GM12878 (cell line): ENCODE data around the gene RNF130. TPM values are rescaled to one million over a fixed set of nuclear protein-coding genes. Genes with fewer than 3 reads are reported as not detected.

Source experiments
- ATAC-seq: fragments of 200-7000 bp; cut with Tn5 transposase; 3 replicates; pipeline ENCODE4 v1.9.1; 2020; ENCODE audit warnings: mild to moderate bottlenecking, moderate library complexity
- BruUV-seq: library from RNA; stranded (reverse); fragments of 400-500 nt; replicated peaks from 2 replicates; lab custom pipeline; 2021; lab: Mats Ljungman, UMichigan
- CTCF ChIA-PET: fragments of 300-600 bp; sonication (Branson Sonifier 250); formaldehyde crosslinking; extraction: SDS; loops from one replicate; lab custom pipeline; 2021; ENCODE audit warnings: inconsistent platforms; lab: Yijun Ruan, JAX
- POLR2A ChIA-PET: fragments of 350-600 bp; formaldehyde crosslinking; extraction: SDS; loops from one replicate; lab custom pipeline; 2021; ENCODE audit warnings: inconsistent platforms; lab: Charles Lee
- RAD21 ChIA-PET: fragments of 300-600 bp; sonication (Branson Sonifier 250); formaldehyde crosslinking; loops from one replicate; lab custom pipeline; 2023; ENCODE audit warnings: antibody characterized with exemption; ENCODE audit not compliant: unreplicated experiment; lab: Charles Lee
- SMC1A ChIA-PET: fragments of 300-600 bp; sonication (Branson Sonifier 250); formaldehyde crosslinking; loops from one replicate; lab custom pipeline; 2023; ENCODE audit not compliant: unreplicated experiment, uncharacterized antibody; lab: Charles Lee
- DNase-seq: peaks from one replicate; pipeline ENCODE4 v3.0.0-alpha.2; 2011; ENCODE audit warnings: low read depth, low spot score
- FAIRE-seq: peaks from 3 replicates; lab custom pipeline; 2011; peaks lifted over from hg19 to GRCh38; lab: Jason Lieb, UNC
- H2AFZ ChIP-seq: 2 replicates; pipeline ENCODE4 v1.6.0; 2011; ENCODE audit warnings: low read depth, low read length, control low read depth; ENCODE audit not compliant: control insufficient read depth
- H3K27ac ChIP-seq: 2 replicates; pipeline ENCODE4 v1.5.1; 2011; ENCODE audit warnings: control low read depth; ENCODE audit not compliant: control insufficient read depth, insufficient read depth
- H3K27me3 ChIP-seq, 2 experiments: replicated peaks in 1 of 2; 2 replicates each; pipeline versions ENCODE4 v1.6.0 to v1.6.1; 2011; ENCODE audit warnings: low read length in 1 of 2; ENCODE audit not compliant: control insufficient read depth in 2 of 2, insufficient read depth in 2 of 2
- H3K36me3 ChIP-seq, 2 experiments: 2 replicates each; pipeline ENCODE4 v1.5.1; 2011; ENCODE audit warnings: low read length in 1 of 2; ENCODE audit not compliant: control insufficient read depth in 2 of 2, insufficient read depth in 2 of 2
- H3K4me1 ChIP-seq: 2 replicates; pipeline ENCODE4 v1.6.1; 2011; ENCODE audit warnings: mild to moderate bottlenecking, low read length, moderate library complexity, mixed read lengths; ENCODE audit not compliant: control insufficient read depth, insufficient read depth
- H3K4me2 ChIP-seq: 2 replicates; pipeline ENCODE4 v1.6.0; 2011; ENCODE audit warnings: control low read depth; ENCODE audit not compliant: control insufficient read depth, insufficient read depth
- H3K4me3 ChIP-seq: fragments of 200-600 bp; sonication (generic); 2 replicates; pipeline ENCODE4 v1.5.1; 2016
- H3K79me2 ChIP-seq: 2 replicates; pipeline ENCODE4 v1.6.0; 2011; ENCODE audit warnings: low read length; ENCODE audit not compliant: control insufficient read depth, insufficient read depth
- H3K9ac ChIP-seq: 2 replicates; pipeline ENCODE4 v1.8.0; 2011; ENCODE audit warnings: low read length, control low read depth, mixed read lengths; ENCODE audit not compliant: control insufficient read depth, insufficient read depth
- H3K9me3 ChIP-seq: replicated peaks from 3 replicates; pipeline ENCODE4 v1.5.1; 2011; ENCODE audit warnings: mild to moderate bottlenecking, low read length; ENCODE audit not compliant: control insufficient read depth, insufficient read depth
- H4K20me1 ChIP-seq: 2 replicates; pipeline ENCODE4 v1.6.0; 2011; ENCODE audit not compliant: control insufficient read depth, insufficient read depth
- BACH1 ChIP-seq: fragments of 450-650 bp; IDR thresholded peaks from 2 replicates; pipeline ENCODE4 v1.6.1; 2017; ENCODE audit warnings: mild to moderate bottlenecking, borderline replicate concordance
- E2F4 ChIP-seq: IDR thresholded peaks from 2 replicates; pipeline ENCODE4 v1.6.1; 2012; ENCODE audit warnings: low read depth, low read length, improper control_type of control experiment
- EGR1 ChIP-seq, 2 experiments: IDR thresholded peaks; 1 replicate in 1 of 2; 2 replicates in 1 of 2; pipeline ENCODE4 v1.6.1; 2011 to 2012; ENCODE audit warnings: low read depth in 2 of 2, low read length in 2 of 2, borderline replicate concordance in 1 of 2, mild to moderate bottlenecking in 1 of 2, moderate library complexity in 1 of 2
- ETV6 ChIP-seq, 2 experiments: fragments of 450-650 bp in 1 of 2; IDR thresholded peaks in 1 of 2; conservative IDR thresholded peaks in 1 of 2; 2 replicates each; pipeline ENCODE4 v1.6.1; 2014; ENCODE audit warnings: antibody characterized with exemption in 1 of 2, borderline replicate concordance in 1 of 2, low read depth in 1 of 2, mild to moderate bottlenecking in 1 of 2, moderate library complexity in 1 of 2
- IKZF2 ChIP-seq, 2 experiments: fragments of 450-650 bp; IDR thresholded peaks; 2 replicates each; pipeline ENCODE4 v1.6.1; 2017; ENCODE audit warnings: mild to moderate bottlenecking in 2 of 2, moderate library complexity in 2 of 2
- IRF4 ChIP-seq: IDR thresholded peaks from 2 replicates; pipeline ENCODE4 v1.6.1; 2011; ENCODE audit warnings: low read depth, low read length
- LARP7 ChIP-seq: fragments of 450-650 bp; IDR thresholded peaks from 2 replicates; pipeline ENCODE4 v1.6.1; 2017; ENCODE audit warnings: mild to moderate bottlenecking
- MTA3 ChIP-seq: IDR thresholded peaks from 2 replicates; pipeline ENCODE4 v1.6.1; 2012; ENCODE audit warnings: low read length, inconsistent platforms, borderline replicate concordance
- NFYB ChIP-seq: IDR thresholded peaks from 2 replicates; pipeline ENCODE4 v1.6.1; 2011; ENCODE audit warnings: low read depth, mild to moderate bottlenecking, low read length, improper control_type of control experiment, moderate library complexity; ENCODE audit not compliant: insufficient read depth
- NR2C2 ChIP-seq: IDR thresholded peaks from 2 replicates; pipeline ENCODE4 v1.6.1; 2011; ENCODE audit warnings: borderline replicate concordance, low read depth; ENCODE audit not compliant: control insufficient read depth, insufficient read length
- NR2F1 ChIP-seq: fragments of 450-650 bp; conservative IDR thresholded peaks from 2 replicates; pipeline ENCODE4 v1.6.1; 2017; ENCODE audit warnings: mild to moderate bottlenecking
- SIX5 ChIP-seq: IDR thresholded peaks from 2 replicates; pipeline ENCODE4 v1.6.1; 2011; ENCODE audit warnings: mild to moderate bottlenecking, low read depth, low read length, moderate library complexity; ENCODE audit not compliant: severe bottlenecking
- ZNF384 ChIP-seq: IDR thresholded peaks from 2 replicates; pipeline ENCODE4 v1.6.1; 2012; ENCODE audit warnings: low read depth, mild to moderate bottlenecking, low read length, improper control_type of control experiment, borderline replicate concordance
- WGBS: methylation state at CpG from one replicate; pipeline ENCODE4 v1.1.6; 2016; ENCODE audit warnings: low lambda C conversion rate; ENCODE audit not compliant: insufficient replicate concordance, insufficient coverage; ENCODE audit errors: missing lambda C conversion rate; 5-methylcytosine and 5-hydroxymethylcytosine counted together
- in situ Hi-C: fragments of 300-500 bp; cut with MboI; formaldehyde crosslinking; loops from 9 replicates; pipeline ENCODE4 v1.14.3; 2018; ENCODE audit warnings: mixed read lengths
- intact Hi-C: fragments of 100-400 bp; cut with micrococcal nuclease; formaldehyde crosslinking; loops from one replicate; pipeline ENCODE4 v1.14.2; 2022; ENCODE audit not compliant: unreplicated experiment
- polyA plus RNA-seq, 11 experiments: library from polyadenylated mRNA; depleted of rRNA in 4 of 11; unstranded in 6 of 11; stranded (reverse) in 5 of 11; fragments of >200 nt; fragmentation: Nextera tagmentation in 4 of 11; fragmentation: Illumina TruSeq in 1 of 11; extraction: Ambion mirVana in 4 of 11; extraction: Trizol in 1 of 11; gene quantifications; 1 replicate in 1 of 11; 2 replicates in 10 of 11; pipeline versions ENCODE4 v1.2.1 to v1.2.3, GENCODE V29; 2011 to 2016; ENCODE audit warnings: inconsistent platforms in 2 of 11, missing spikeins in 2 of 11, low read depth in 1 of 11
- total RNA-seq, 4 experiments: library from RNA; depleted of rRNA in 3 of 4; stranded (reverse); fragments of >200 nt in 3 of 4; fragmentation: Illumina TruSeq in 1 of 4; extraction: Trizol in 1 of 4; gene quantifications; 2 replicates each; pipeline versions ENCODE4 v1.2.1 to v1.2.3, GENCODE V29; 2013 to 2021
- TF ChIP-seq, protein P1 (sequence below): fragments of 450-650 bp; IDR thresholded peaks from 2 replicates; pipeline ENCODE4 v1.6.1; 2017; ENCODE audit warnings: borderline replicate concordance
- TF ChIP-seq, protein P2 (sequence below): fragments of 450-650 bp; IDR thresholded peaks from 2 replicates; pipeline ENCODE4 v1.6.1; 2018; ENCODE audit warnings: mild to moderate bottlenecking, low read depth, moderate library complexity; ENCODE audit not compliant: partially characterized antibody

The RNF130 gene
- total and polyA plus RNA-seq, 10 of the 15 experiments (the other 5 are each of a cell fraction or from before 2014, with no cell fraction given): 0.04 to 0.36 (median 0.11) TPM; not detected in 1

DNA sequence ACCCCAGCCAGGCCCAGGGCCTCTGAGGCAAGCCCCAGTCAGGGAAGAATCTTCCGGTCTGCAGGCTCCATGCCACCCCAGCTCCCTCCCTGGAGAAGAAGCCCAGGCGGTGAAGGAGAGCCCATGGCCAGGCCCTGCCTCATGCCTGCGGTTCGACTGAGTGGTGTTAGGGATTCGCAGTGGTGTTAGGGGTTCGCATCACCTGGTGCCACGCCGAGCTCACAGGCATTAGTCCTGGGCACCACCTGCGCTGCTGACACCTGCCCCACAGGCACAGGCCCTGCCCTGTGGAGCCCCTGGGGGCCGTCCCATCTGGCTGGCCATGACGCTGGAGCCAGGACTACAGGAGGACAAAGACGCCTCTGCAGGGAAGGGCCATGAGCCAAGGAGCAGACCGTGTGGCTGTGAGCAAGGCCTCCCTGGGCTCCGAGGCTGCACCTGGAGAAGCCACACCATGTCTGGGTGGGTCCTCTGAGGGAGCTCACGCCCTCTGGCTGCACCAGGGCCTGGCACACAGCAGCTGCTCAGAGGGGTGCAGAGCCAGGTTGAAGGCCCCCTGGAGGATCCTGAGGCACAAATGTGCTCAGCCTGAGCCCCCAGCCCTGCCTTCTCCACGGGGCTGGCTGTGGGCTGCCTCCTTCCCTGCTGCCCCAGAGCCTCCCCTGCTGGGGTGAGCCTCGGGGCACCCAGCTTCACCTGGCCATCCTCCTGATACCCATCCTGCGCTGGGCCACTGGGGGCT, 27.6 kb upstream of the RNF130 start:
- Histone ChIP-seq H3K79me2 (no peaks in the 10 kb centered on the region), H3K9ac (no peak overlapping the region), H3K36me3 (no peaks in the 10 kb centered on the region), H3K4me2 (no peak overlapping the region), H3K4me1 (no peaks in the 10 kb centered on the region), H3K9me3 (no peaks in the 10 kb centered on the region), H3K27me3 (no peaks in the 10 kb centered on the region), H3K27ac (no peak overlapping the region), H2AFZ (no peak overlapping the region), H3K4me3 (no peak overlapping the region), H4K20me1 (no peaks in the 10 kb centered on the region)
- CTCF ChIA-PET: no interaction called here
- FAIRE-seq (no peak), ATAC-seq (no peak), DNase-seq (no peak)
- POLR2A ChIA-PET: no interaction called here
- WGBS: 40% methylated on average over 18 of the region's 18 CpGs
- intact Hi-C loops (no loop called here), in situ Hi-C loops (loop anchor here (25.0 kb wide), 1 partner anchor 312 kb away; the partner anchor contains the start of gene LTC4S)
- SMC1A ChIA-PET: no interaction called here
- RAD21 ChIA-PET: no interaction called here
- BruUV-seq: no TSS peak
- TF ChIP-seq NFYB (no peak), SIX5 (no peak), ZNF384 (no peak), EGR1 (IDR thresholded peaks at IDR 0.05; ENCODE audit: borderline replicate concordance in 1 of 2, low read depth in 2 of 2, low read length in 2 of 2) (no peak), LARP7 (no peak), NR2F1 (no peak), IRF4 (no peak), E2F4 (no peak), MTA3 (no peak), BACH1 (no peak), ETV6 (conservative IDR thresholded peaks at IDR 0.05 in 1 of 2, IDR thresholded peaks at IDR 0.05 in 1 of 2; ENCODE audit: borderline replicate concordance in 1 of 2, low read depth in 1 of 2) (no peak), NR2C2 (no peak), IKZF2 (IDR thresholded peaks at IDR 0.05) (no peak)
- TF ChIP-seq, protein P1, sequence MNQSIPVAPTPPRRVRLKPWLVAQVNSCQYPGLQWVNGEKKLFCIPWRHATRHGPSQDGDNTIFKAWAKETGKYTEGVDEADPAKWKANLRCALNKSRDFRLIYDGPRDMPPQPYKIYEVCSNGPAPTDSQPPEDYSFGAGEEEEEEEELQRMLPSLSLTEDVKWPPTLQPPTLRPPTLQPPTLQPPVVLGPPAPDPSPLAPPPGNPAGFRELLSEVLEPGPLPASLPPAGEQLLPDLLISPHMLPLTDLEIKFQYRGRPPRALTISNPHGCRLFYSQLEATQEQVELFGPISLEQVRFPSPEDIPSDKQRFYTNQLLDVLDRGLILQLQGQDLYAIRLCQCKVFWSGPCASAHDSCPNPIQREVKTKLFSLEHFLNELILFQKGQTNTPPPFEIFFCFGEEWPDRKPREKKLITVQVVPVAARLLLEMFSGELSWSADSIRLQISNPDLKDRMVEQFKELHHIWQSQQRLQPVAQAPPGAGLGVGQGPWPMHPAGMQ: no peak
- TF ChIP-seq, protein P2, sequence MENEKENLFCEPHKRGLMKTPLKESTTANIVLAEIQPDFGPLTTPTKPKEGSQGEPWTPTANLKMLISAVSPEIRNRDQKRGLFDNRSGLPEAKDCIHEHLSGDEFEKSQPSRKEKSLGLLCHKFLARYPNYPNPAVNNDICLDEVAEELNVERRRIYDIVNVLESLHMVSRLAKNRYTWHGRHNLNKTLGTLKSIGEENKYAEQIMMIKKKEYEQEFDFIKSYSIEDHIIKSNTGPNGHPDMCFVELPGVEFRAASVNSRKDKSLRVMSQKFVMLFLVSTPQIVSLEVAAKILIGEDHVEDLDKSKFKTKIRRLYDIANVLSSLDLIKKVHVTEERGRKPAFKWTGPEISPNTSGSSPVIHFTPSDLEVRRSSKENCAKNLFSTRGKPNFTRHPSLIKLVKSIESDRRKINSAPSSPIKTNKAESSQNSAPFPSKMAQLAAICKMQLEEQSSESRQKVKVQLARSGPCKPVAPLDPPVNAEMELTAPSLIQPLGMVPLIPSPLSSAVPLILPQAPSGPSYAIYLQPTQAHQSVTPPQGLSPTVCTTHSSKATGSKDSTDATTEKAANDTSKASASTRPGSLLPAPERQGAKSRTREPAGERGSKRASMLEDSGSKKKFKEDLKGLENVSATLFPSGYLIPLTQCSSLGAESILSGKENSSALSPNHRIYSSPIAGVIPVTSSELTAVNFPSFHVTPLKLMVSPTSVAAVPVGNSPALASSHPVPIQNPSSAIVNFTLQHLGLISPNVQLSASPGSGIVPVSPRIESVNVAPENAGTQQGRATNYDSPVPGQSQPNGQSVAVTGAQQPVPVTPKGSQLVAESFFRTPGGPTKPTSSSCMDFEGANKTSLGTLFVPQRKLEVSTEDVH: no peak
